Stomach (tissue), 4 donors: ENCODE results near the gene VWC2.

Source experiments
- EP300 ChIP-seq: sonication (generic); formaldehyde crosslinking; IDR thresholded peaks from one replicate; pipeline ENCODE4 v1.6.1; 2017; ENCODE audit warnings: antibody characterized with exemption
- POLR2AphosphoS5 ChIP-seq, 3 donors: sonication (generic); formaldehyde crosslinking; IDR thresholded peaks; one replicate each; pipeline ENCODE4 v1.6.1; 2016; ENCODE audit warnings: antibody characterized with exemption in 3 of 3
- TF ChIP-seq, protein P1 (sequence below), 7 experiments: fragments of 450-650 bp in 4 of 7; fragments of 200-600 bp in 3 of 7; sonication (generic) in 3 of 7; IDR thresholded peaks; one replicate each; pipeline ENCODE4 v1.5.1; 2016 to 2019; ENCODE audit warnings: antibody characterized with exemption in 7 of 7, control low read depth in 2 of 7, mild to moderate bottlenecking in 1 of 7

DNA sequence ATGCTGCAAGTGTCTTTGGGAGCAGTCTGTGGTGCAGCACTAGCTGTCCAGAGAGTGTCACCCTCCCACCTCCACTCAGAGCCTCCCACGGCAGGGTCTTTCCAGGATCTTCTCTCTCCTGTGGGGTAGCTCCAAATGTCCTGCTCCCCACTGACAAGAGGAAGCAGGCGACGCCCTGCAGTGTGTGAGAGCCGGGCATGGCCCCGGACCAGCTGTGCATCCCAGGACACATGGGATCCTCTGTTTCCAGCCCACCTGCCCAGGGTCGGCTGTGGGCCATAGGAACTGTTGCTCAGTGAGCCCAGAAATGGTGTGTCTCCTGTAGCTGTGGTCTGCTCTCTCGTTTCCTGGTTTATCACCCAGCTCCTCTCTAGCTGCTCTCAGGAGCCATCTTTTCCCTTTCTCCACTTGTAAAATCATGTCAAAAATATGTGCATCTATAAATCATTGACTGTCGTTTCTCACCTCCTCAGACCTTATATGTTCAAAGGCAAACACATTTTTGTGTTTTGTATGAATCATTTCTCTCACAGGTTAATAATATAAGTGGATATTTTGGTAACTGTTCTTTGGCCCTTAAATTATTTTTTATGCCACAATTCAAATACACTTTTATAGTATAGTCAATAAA, 74.9 kb downstream of the VWC2 start:
- TF ChIP-seq, protein P1, sequence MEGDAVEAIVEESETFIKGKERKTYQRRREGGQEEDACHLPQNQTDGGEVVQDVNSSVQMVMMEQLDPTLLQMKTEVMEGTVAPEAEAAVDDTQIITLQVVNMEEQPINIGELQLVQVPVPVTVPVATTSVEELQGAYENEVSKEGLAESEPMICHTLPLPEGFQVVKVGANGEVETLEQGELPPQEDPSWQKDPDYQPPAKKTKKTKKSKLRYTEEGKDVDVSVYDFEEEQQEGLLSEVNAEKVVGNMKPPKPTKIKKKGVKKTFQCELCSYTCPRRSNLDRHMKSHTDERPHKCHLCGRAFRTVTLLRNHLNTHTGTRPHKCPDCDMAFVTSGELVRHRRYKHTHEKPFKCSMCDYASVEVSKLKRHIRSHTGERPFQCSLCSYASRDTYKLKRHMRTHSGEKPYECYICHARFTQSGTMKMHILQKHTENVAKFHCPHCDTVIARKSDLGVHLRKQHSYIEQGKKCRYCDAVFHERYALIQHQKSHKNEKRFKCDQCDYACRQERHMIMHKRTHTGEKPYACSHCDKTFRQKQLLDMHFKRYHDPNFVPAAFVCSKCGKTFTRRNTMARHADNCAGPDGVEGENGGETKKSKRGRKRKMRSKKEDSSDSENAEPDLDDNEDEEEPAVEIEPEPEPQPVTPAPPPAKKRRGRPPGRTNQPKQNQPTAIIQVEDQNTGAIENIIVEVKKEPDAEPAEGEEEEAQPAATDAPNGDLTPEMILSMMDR (IDR thresholded peaks at IDR 0.05), result no peak
- TF ChIP-seq EP300 (no peak), POLR2AphosphoS5 (IDR thresholded peaks at IDR 0.05) (no peak)
